PFSK-1 (cell line): ENCODE data around the gene COL23A1.

ENCODE experiments used
- FOXP2 ChIP-seq: optimal IDR thresholded peaks from 2 replicates; pipeline ENCODE3; 2011; ENCODE audit warnings: borderline replicate concordance, control low read depth, inconsistent platforms; ENCODE audit not compliant: insufficient read depth; ENCODE audit errors: extremely low read length, extremely low read depth
- POLR2AphosphoS5 ChIP-seq: IDR thresholded peaks from 2 replicates; pipeline ENCODE4 v1.6.1; 2012; ENCODE audit warnings: low read depth, mild to moderate bottlenecking, control low read depth, low read length, moderate library complexity
- TAF1 ChIP-seq: IDR thresholded peaks from 2 replicates; pipeline ENCODE4 v1.6.1; 2012; ENCODE audit warnings: low read length, control low read depth, borderline replicate concordance; ENCODE audit not compliant: insufficient read depth

DNA sequence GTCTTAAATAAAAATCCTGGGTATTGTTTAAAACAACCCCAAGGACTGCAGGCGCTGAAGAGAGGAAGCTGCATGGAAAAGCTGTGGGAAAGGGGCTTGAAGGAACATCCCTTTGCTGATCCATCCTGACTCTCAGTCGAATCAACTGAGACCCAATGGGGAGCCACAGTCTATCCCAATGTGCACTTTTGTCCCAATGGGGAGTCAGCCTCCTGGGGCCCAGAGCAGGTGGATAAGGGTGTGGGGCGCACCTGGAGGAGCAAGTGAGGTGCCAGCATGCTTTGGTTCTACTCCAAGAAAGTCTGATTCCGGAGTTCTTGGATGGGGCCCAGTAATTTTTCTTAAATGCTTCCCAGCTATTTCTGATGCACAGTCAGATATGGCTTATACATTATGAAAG lies 118.1 kb downstream of the COL23A1 start:
- TF ChIP-seq TAF1 (no peak), POLR2AphosphoS5 (no peak), FOXP2 (no peak)
